NB4 (cell line): Measurements from ENCODE around the gene OTP.
A peak's percentile ranks its signal among the peaks of the same experiment; 100 is the strongest.

Source experiments
- DNase-seq: peaks from one replicate; pipeline ENCODE4 v3.0.0; 2010; ENCODE audit warnings: low read depth
- H3K4me3 ChIP-seq: one replicate; pipeline ENCODE4 v1.5.1; 2011; ENCODE audit warnings: mild to moderate bottlenecking, low read depth, low read length, moderate library complexity
- MAX ChIP-seq: IDR thresholded peaks from 2 replicates; pipeline ENCODE4 v1.6.1; 2011; ENCODE audit warnings: low read depth, low read length
- MYC ChIP-seq: IDR thresholded peaks from 2 replicates; pipeline ENCODE4 v1.6.1; 2011; ENCODE audit warnings: low read depth, low read length
- POLR2A ChIP-seq: IDR thresholded peaks from 2 replicates; pipeline ENCODE4 v1.6.1; 2011; ENCODE audit warnings: mild to moderate bottlenecking; ENCODE audit not compliant: insufficient read length; ENCODE audit errors: extremely low read depth
- TF ChIP-seq, protein P1 (sequence below): IDR thresholded peaks from one replicate; pipeline ENCODE4 v1.5.1; 2012; ENCODE audit warnings: low read depth, low read length

Gene OTP

GRCh38 chr5:77633207-77633675 lies 5.3 kb downstream of the OTP start:
- no peak for DNase-seq
- TF ChIP-seq MYC, result no peak
- no peak overlapping the region for H3K4me3 ChIP-seq

DNA sequence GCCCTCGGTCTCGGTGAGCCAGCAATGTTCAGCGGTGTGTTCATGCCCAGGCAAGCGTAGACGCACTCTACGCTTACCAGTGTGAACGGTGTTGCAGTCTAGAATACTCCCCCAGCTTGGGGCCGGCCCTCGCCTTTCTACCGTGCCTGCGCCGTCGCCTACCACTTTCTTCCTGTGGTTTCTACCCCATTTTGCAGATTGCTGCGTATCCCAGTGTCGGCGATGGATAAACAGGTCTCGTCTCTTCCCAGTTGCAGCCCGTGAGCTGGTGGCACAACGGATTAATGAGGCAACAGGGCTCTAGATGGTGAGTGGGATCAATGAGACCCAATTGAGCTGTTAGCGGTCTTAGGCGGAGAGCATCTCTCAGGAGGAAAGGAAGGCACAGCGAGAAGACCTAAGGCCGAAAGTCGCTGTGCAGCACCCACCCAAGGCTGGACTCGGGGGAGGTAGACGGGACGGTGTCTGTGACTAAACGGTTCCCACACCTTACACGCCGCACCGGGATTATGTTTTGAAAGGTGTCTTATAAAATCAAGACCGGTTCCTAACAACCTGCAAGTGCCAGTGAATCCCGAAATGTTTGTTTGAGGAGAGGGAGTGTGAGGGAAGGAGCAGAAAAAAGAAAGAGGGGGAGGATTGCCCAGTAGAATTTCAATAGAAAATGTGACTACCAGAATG lies 5.8 kb downstream of the OTP start:
- no peak for DNase-seq
- no peak for TF ChIP-seq MYC
- TF ChIP-seq, protein P1, sequence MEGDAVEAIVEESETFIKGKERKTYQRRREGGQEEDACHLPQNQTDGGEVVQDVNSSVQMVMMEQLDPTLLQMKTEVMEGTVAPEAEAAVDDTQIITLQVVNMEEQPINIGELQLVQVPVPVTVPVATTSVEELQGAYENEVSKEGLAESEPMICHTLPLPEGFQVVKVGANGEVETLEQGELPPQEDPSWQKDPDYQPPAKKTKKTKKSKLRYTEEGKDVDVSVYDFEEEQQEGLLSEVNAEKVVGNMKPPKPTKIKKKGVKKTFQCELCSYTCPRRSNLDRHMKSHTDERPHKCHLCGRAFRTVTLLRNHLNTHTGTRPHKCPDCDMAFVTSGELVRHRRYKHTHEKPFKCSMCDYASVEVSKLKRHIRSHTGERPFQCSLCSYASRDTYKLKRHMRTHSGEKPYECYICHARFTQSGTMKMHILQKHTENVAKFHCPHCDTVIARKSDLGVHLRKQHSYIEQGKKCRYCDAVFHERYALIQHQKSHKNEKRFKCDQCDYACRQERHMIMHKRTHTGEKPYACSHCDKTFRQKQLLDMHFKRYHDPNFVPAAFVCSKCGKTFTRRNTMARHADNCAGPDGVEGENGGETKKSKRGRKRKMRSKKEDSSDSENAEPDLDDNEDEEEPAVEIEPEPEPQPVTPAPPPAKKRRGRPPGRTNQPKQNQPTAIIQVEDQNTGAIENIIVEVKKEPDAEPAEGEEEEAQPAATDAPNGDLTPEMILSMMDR, result no peak
- no peak for TF ChIP-seq POLR2A
- TF ChIP-seq MAX, result no peak
- H3K4me3 ChIP-seq, result no peak overlapping the region

DNA sequence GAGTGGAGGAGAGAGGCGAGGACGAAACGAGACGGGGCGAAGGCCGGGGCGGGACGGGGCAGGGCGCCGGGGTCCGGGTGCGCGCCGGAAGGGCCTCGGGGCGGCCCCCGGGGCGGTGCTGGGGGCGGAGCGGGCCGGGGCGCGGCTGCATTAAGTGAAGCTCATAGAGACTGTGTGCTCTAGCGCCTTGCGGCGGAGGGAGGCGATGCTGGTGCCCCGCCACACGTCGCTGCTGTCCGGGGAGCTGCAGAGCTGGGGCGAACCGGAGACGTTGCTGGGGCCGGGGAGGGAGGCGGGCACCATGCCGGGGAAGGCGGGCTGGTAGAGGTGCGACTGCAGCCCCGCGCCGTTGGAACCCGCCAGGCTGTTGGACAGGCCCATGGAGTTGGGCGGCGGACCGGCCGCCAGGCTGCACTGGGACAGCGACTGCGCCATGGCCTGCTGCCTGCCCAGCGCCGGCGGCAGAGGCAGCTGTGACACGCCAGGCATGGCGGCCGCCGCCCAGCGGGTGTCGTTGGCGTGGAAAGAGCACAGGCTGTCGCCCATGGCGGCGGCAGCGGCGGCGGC lies 8.3 kb downstream of the OTP start:
- TF ChIP-seq, protein P1, result peak; percentile 20
- peak; percentile 57 for TF ChIP-seq POLR2A
- TF ChIP-seq MYC, result 0 out of 2 replicates have a peak, but pooled peaks have one; percentile 13
- peak; percentile 10; the same call in 1 of the 2 replicates for TF ChIP-seq MAX
- H3K4me3 ChIP-seq, result peak overlapping the region; percentile 52
- peak; percentile 87 for DNase-seq

GRCh38 chr5:77629509-77630113 lies 8.9 kb downstream of the OTP start:
- no peak for DNase-seq
- no peak for TF ChIP-seq MAX
- TF ChIP-seq, protein P1, result no peak
- no peak for TF ChIP-seq MYC
- TF ChIP-seq POLR2A, result no peak
- peak overlapping the region; percentile 3 for H3K4me3 ChIP-seq

GRCh38 chr5:77628840-77629508 lies 9.5 kb downstream of the OTP start:
- no peak overlapping the region for H3K4me3 ChIP-seq
- no peak for TF ChIP-seq MYC
- TF ChIP-seq, protein P1, result peak; percentile 16
- no peak for TF ChIP-seq POLR2A
- TF ChIP-seq MAX, result no peak
- no peak for DNase-seq

GRCh38 chr5:77627869-77628674 lies 10.4 kb downstream of the OTP start:
- no peak overlapping the region for H3K4me3 ChIP-seq
- no peak for DNase-seq
- TF ChIP-seq POLR2A (no peak), MAX (no peak), MYC (no peak)
- TF ChIP-seq, protein P1, result no peak
